ENCODE results near the gene KRT35.
A peak's percentile ranks its signal among the peaks of the same experiment; 100 is the strongest.

The KRT35 gene

DNA sequence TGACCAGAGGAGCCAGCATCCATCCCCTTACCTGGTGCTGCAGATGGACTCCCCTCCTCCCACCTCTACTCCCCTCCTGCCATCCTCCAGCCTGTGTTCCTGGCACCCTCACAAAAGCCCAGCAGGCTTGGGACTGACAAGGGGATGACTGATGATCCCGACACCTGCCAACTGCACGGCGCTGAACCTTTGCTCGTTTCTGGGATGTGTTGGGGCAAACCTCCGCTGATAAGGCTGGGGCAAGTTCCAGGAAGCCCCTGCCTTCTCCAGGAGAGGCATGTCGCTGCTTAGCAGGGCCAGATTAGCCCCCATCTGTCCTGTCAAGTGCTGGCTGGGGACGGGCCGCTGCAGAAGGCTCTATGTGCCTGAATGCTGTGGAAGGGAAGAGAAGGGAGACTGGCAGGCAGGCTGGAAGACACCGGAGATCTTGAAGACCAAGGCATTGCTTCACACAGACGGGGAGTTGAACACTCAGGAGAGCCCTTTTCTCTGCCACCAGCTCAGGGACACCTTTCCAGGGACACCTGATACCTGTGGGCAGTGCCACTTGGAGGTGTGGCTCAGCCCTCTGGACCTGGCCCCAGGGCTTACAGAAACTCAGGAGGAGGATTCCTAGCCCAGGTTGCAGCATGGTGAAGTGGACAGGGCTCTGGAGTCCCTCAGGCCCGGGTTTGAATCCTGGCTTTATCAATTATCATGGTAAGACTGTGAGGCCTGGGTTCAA, 38.7 kb upstream of the KRT35 start:
- Histone ChIP-seq H3K4me1 (ENCODE audit: control insufficient read depth in 1 of 2, insufficient read depth in 2 of 2, low read length in 2 of 2) (peaks cover 16 to 17% of the 10 kb centered on the region in 2 experiments), H3K14ac (ENCODE audit: low read length) (no peak overlapping the region), H3K79me2 (ENCODE audit: control insufficient read depth, insufficient read depth, low read length, poor library complexity) (no peaks in the 10 kb centered on the region), H4K91ac (ENCODE audit: low read depth, low read length) (no peak overlapping the region), H3K4me2 (ENCODE audit: low read length) (no peak overlapping the region), H3K36me3 (ENCODE audit: control insufficient read depth in 1 of 2, insufficient read depth in 2 of 2, low read length in 2 of 2) (peaks cover 13 to 20% of the 10 kb centered on the region in 2 experiments), H2BK12ac (ENCODE audit: low read length) (no peak overlapping the region), H3K23ac (ENCODE audit: low read length) (no peak overlapping the region), H3K27ac (ENCODE audit: low read depth, low read length) (no peak overlapping the region), H3K9ac (ENCODE audit: low read length) (no peak overlapping the region), H2AFZ (ENCODE audit: insufficient read depth, low read length, poor library complexity) (no peak overlapping the region), H3K18ac (ENCODE audit: low read length) (no peak overlapping the region), H3K4me3 (ENCODE audit: low read depth, low read length) (peak overlapping the region; percentile 35), H2AK5ac (ENCODE audit: low read length) (no peak overlapping the region), H2BK5ac (ENCODE audit: low read depth, low read length, poor library complexity) (no peak overlapping the region), H4K12ac (ENCODE audit: low read depth, low read length) (no peak overlapping the region), H3K79me1 (ENCODE audit: low read length) (peaks cover 3% of the 10 kb centered on the region), H4K8ac (ENCODE audit: low read depth, low read length) (no peak overlapping the region), H2BK120ac (ENCODE audit: insufficient read depth, low read length, poor library complexity) (no peak overlapping the region), H3K27me3 (ENCODE audit: insufficient read depth, low read length) (no peaks in the 10 kb centered on the region), H3K9me3 (ENCODE audit: insufficient read depth, low read depth, low read length) (peaks cover 2% of the 10 kb centered on the region), H3K4ac (ENCODE audit: low read depth, low read length) (no peak overlapping the region)
- peak in 1 of 2 donors; percentile 18 for DNase-seq
- WGBS (ENCODE audit: extremely low coverage, insufficient coverage, insufficient read length), result no CpG with 5 or more reads among the region's 11 CpGs

DNA sequence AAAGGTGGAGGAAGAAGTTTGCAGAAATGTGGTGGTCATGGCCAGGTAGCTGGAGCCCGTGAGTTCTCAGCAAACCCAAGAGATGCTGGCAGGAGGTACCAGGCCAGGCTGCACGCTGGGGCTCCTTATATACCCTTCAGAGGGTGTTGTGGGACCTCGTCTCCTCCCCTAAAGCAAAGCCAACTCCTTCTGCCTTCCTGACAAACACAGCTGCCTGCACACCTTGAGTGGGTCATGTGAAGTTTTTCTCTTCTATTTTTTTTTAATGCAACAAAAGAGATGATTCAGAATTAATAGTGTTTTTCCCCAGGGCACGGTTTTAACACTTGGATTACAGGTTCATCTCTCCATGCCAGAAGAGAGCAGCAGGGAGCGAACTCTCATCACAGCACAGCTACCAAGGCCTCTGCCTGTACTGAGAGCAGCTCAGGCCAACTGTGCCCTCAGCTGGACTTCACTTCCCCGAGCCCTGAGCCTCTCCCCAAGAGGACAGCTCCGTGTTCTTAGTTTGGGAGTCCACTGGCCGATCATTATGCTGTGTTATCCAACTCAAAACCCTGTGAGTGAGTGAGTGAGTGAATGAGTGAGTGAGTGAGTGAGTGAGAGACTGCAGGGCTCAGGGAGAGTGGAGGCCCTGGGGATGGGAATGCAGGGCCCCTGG, 38.0 kb upstream of the KRT35 start, which contains the start of gene KRT15:
KRT15 (minus strand) TSS at position 102 of the 661 bp plus-strand sequence; CDS start at position 39, 63 bp downstream.
- Histone ChIP-seq H3K4me3 (ENCODE audit: low read depth, low read length) (peak within 1 kb of the TSS; percentile 35), H3K27ac (ENCODE audit: low read depth, low read length) (no peak within 1 kb of the TSS)

DNA sequence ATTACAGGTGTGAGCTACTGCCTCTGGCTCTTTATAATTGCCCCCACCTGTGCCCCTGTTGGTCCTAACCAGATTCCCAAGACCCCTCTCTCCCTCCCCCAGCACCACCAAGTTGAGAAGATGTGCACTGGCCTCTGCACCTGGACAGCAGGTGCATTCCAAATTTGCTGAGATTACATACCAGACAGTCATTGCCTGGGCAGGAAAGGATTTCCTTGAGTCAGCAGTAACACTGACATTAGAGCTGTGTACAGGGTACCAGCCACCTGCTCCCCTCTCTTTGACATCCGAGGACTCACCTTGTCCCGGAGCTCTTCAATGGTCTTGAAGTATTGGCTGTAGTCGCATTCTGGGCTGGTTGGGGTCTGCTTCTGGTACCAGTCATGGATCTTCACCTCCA, 37.1 kb upstream of the KRT35 start:
- DNase-seq, result peak in 1 of 2 donors; percentile 23
- Histone ChIP-seq H4K8ac (ENCODE audit: low read depth, low read length) (no peak overlapping the region), H3K18ac (ENCODE audit: low read length) (no peak overlapping the region), H3K14ac (ENCODE audit: low read length) (no peak overlapping the region), H3K79me2 (ENCODE audit: control insufficient read depth, insufficient read depth, low read length, poor library complexity) (no peaks in the 10 kb centered on the region), H2AFZ (ENCODE audit: insufficient read depth, low read length, poor library complexity) (no peak overlapping the region), H4K12ac (ENCODE audit: low read depth, low read length) (no peak overlapping the region), H3K9me3 (ENCODE audit: insufficient read depth, low read depth, low read length) (peaks cover 2% of the 10 kb centered on the region), H3K4ac (ENCODE audit: low read depth, low read length) (no peak overlapping the region), H2BK12ac (ENCODE audit: low read length) (no peak overlapping the region), H4K91ac (ENCODE audit: low read depth, low read length) (no peak overlapping the region), H3K79me1 (ENCODE audit: low read length) (peaks cover 3% of the 10 kb centered on the region), H3K9ac (ENCODE audit: low read length) (no peak overlapping the region), H3K23ac (ENCODE audit: low read length) (no peak overlapping the region), H2BK5ac (ENCODE audit: low read depth, low read length, poor library complexity) (no peak overlapping the region), H3K4me2 (ENCODE audit: low read length) (no peak overlapping the region), H3K27me3 (ENCODE audit: insufficient read depth, low read length) (no peaks in the 10 kb centered on the region), H3K4me3 (ENCODE audit: low read depth, low read length) (no peak overlapping the region), H3K27ac (ENCODE audit: low read depth, low read length) (no peak overlapping the region), H3K4me1 (ENCODE audit: control insufficient read depth in 1 of 2, insufficient read depth in 2 of 2, low read length in 2 of 2) (peaks cover 16 to 17% of the 10 kb centered on the region in 2 experiments), H2AK5ac (ENCODE audit: low read length) (no peak overlapping the region), H2BK120ac (ENCODE audit: insufficient read depth, low read length, poor library complexity) (no peak overlapping the region), H3K36me3 (ENCODE audit: control insufficient read depth in 1 of 2, insufficient read depth in 2 of 2, low read length in 2 of 2) (peaks cover 0 to 8% of the 10 kb centered on the region in 2 experiments)
- no CpG with 5 or more reads among the region's 3 CpGs for WGBS (ENCODE audit: extremely low coverage, insufficient coverage, insufficient read length)

More for the DNA sequence above, 38.0 kb upstream of the KRT35 start, which contains the start of gene KRT15:
- Histone ChIP-seq H3K79me1 (ENCODE audit: low read length) (peaks cover 3% of the 10 kb centered on the region), H3K9ac (ENCODE audit: low read length) (no peak within 1 kb of the TSS), H2BK120ac (ENCODE audit: insufficient read depth, low read length, poor library complexity) (no peak within 1 kb of the TSS), H2AK5ac (ENCODE audit: low read length) (no peak within 1 kb of the TSS), H3K14ac (ENCODE audit: low read length) (no peak within 1 kb of the TSS), H3K4ac (ENCODE audit: low read depth, low read length) (no peak within 1 kb of the TSS), H3K9me3 (ENCODE audit: insufficient read depth, low read depth, low read length) (peaks cover 2% of the 10 kb centered on the region), H3K23ac (ENCODE audit: low read length) (no peak within 1 kb of the TSS), H3K18ac (ENCODE audit: low read length) (no peak within 1 kb of the TSS), H2BK12ac (ENCODE audit: low read length) (no peak within 1 kb of the TSS), H3K27me3 (ENCODE audit: insufficient read depth, low read length) (no peaks in the 10 kb centered on the region), H2BK5ac (ENCODE audit: low read depth, low read length, poor library complexity) (no peak within 1 kb of the TSS), H3K4me2 (ENCODE audit: low read length) (no peak within 1 kb of the TSS), H2AFZ (ENCODE audit: insufficient read depth, low read length, poor library complexity) (no peak within 1 kb of the TSS), H3K4me1 (ENCODE audit: control insufficient read depth in 1 of 2, insufficient read depth in 2 of 2, low read length in 2 of 2) (peaks cover 16 to 17% of the 10 kb centered on the region in 2 experiments), H4K91ac (ENCODE audit: low read depth, low read length) (no peak within 1 kb of the TSS), H3K79me2 (ENCODE audit: control insufficient read depth, insufficient read depth, low read length, poor library complexity) (no peaks in the 10 kb centered on the region), H4K12ac (ENCODE audit: low read depth, low read length) (no peak within 1 kb of the TSS), H3K36me3 (ENCODE audit: control insufficient read depth in 1 of 2, insufficient read depth in 2 of 2, low read length in 2 of 2) (peaks cover 5 to 13% of the 10 kb centered on the region in 2 experiments), H4K8ac (ENCODE audit: low read depth, low read length) (no peak within 1 kb of the TSS)
- WGBS (ENCODE audit: extremely low coverage, insufficient coverage, insufficient read length), result no CpG with 5 or more reads among the region's 8 CpGs
- DNase-seq, result peak in 1 of 2 donors; percentile 23

DNA sequence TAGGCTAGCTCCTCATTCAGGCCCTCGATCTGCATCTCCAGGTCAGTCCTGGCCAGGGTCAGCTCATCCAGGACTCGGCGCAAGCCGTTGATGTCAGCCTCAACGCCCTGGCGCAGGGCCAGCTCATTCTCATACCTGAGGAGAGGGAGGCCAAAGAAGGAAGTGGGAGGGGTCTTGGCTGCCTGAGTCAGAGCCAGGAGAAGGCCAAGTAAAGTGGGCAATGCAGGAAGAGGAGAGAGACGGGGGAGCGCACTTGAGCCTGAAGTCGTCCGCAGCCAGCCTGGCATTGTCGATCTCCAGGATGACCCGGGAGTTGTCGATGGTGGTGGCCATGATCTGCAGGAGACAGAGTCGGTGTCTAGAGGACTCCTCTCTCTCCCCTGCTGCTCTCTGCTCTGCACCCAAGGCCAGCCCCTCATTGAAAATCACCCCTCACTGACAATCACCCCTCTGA, 35.9 kb upstream of the KRT35 start:
- H3K36me3 ChIP-seq (ENCODE audit: control insufficient read depth in 1 of 2, insufficient read depth in 2 of 2, low read length in 2 of 2), result no peaks in the 10 kb centered on the region
- no peak overlapping the region for H2AFZ ChIP-seq (ENCODE audit: insufficient read depth, low read length, poor library complexity)
- no peak overlapping the region for H3K14ac ChIP-seq (ENCODE audit: low read length)
- H3K27ac ChIP-seq (ENCODE audit: low read depth, low read length), result no peak overlapping the region
- peaks cover 2% of the 10 kb centered on the region for H3K9me3 ChIP-seq (ENCODE audit: insufficient read depth, low read depth, low read length)
- no peak overlapping the region for H3K4ac ChIP-seq (ENCODE audit: low read depth, low read length)
- no peaks in the 10 kb centered on the region for H3K79me2 ChIP-seq (ENCODE audit: control insufficient read depth, insufficient read depth, low read length, poor library complexity)
- peaks cover 7% of the 10 kb centered on the region in 2 experiments for H3K4me1 ChIP-seq (ENCODE audit: control insufficient read depth in 1 of 2, insufficient read depth in 2 of 2, low read length in 2 of 2)
- H2AK5ac ChIP-seq (ENCODE audit: low read length), result no peak overlapping the region
- H4K12ac ChIP-seq (ENCODE audit: low read depth, low read length), result no peak overlapping the region
- no peak overlapping the region for H3K9ac ChIP-seq (ENCODE audit: low read length)
- no peaks in the 10 kb centered on the region for H3K79me1 ChIP-seq (ENCODE audit: low read length)
- no peak overlapping the region for H4K91ac ChIP-seq (ENCODE audit: low read depth, low read length)
- DNase-seq, result no peak
- H3K23ac ChIP-seq (ENCODE audit: low read length), result no peak overlapping the region
- no peak overlapping the region for H2BK120ac ChIP-seq (ENCODE audit: insufficient read depth, low read length, poor library complexity)
- WGBS (ENCODE audit: extremely low coverage, insufficient coverage, insufficient read length), result no CpG with 5 or more reads among the region's 14 CpGs
- H2BK5ac ChIP-seq (ENCODE audit: low read depth, low read length, poor library complexity), result no peak overlapping the region
- no peaks in the 10 kb centered on the region for H3K27me3 ChIP-seq (ENCODE audit: insufficient read depth, low read length)
- H3K18ac ChIP-seq (ENCODE audit: low read length), result no peak overlapping the region
- no peak overlapping the region for H2BK12ac ChIP-seq (ENCODE audit: low read length)
- no peak overlapping the region for H3K4me3 ChIP-seq (ENCODE audit: low read depth, low read length)
- no peak overlapping the region for H3K4me2 ChIP-seq (ENCODE audit: low read length)
- no peak overlapping the region for H4K8ac ChIP-seq (ENCODE audit: low read depth, low read length)

All from trophoblast cell (in vitro differentiated cells and primary cell).